Esophagus (tissue), 2 donors: ENCODE data around the gene ASB16. TPM values are rescaled to one million over a fixed set of nuclear protein-coding genes. Genes with fewer than 3 reads are reported as not detected.
A peak's percentile ranks its signal among the peaks of the same experiment; 100 is the strongest.

ENCODE experiments used
- H3K27ac ChIP-seq, 2 donors: one replicate each; pipeline ENCODE4 v1.5.1; 2013; ENCODE audit warnings: low read depth in 2 of 2, mild to moderate bottlenecking in 2 of 2, inconsistent platforms in 1 of 2, low read length in 1 of 2, moderate library complexity in 1 of 2
- H3K27me3 ChIP-seq, 2 donors: one replicate each; pipeline ENCODE4 v1.6.1; 2013; ENCODE audit warnings: low read length in 2 of 2, control low read depth in 1 of 2, mild to moderate bottlenecking in 1 of 2; ENCODE audit not compliant: insufficient read depth in 2 of 2, control insufficient read depth in 1 of 2
- H3K36me3 ChIP-seq, 2 donors: one replicate each; pipeline ENCODE4 v1.6.1; 2013; ENCODE audit warnings: low read length in 1 of 2; ENCODE audit not compliant: control insufficient read depth in 2 of 2, insufficient read depth in 2 of 2
- H3K4me1 ChIP-seq, 2 donors: one replicate each; pipeline ENCODE4 v1.6.1; 2013; ENCODE audit warnings: low read length in 1 of 2; ENCODE audit not compliant: control insufficient read depth in 2 of 2, insufficient read depth in 2 of 2
- H3K4me3 ChIP-seq, 2 donors: one replicate each; pipeline ENCODE4 v1.5.1; 2013; ENCODE audit warnings: low read length in 2 of 2, mild to moderate bottlenecking in 2 of 2, low read depth in 1 of 2, moderate library complexity in 1 of 2
- H3K9me3 ChIP-seq, 2 donors: one replicate each; pipeline ENCODE4 v1.6.1; 2013; ENCODE audit warnings: mild to moderate bottlenecking in 2 of 2, low read depth in 1 of 2, low read length in 1 of 2, moderate library complexity in 1 of 2; ENCODE audit not compliant: control insufficient read depth in 2 of 2, insufficient read depth in 1 of 2
- WGBS, 2 donors: extraction: QIAGEN DNeasy Blood & Tissue Kit; methylation state at CpG; one replicate each; pipeline ENCODE4 v1.1.7; 2013; 5-methylcytosine and 5-hydroxymethylcytosine counted together
- polyA plus RNA-seq, 2 donors: library from polyadenylated mRNA; stranded (reverse); fragments of 200-250 nt; gene quantifications; one replicate each; pipeline ENCODE4 v1.2.3, GENCODE V29; 2013
- donor health status: healthy with polysubstance abuse.
- donor health status: Bipolar disorder and iron deficiency.

ASB16 gene
- polyA plus RNA-seq, 2 donors: 0.18 to 0.19 TPM

GRCh38 chr17:44220213-44221083 is 49.9 kb downstream of the ASB16 start:
- Histone ChIP-seq H3K36me3 (peaks cover 8 to 15% of the 10 kb centered on the region in 2 donors), H3K27me3 (no peaks in the 10 kb centered on the region), H3K9me3 (no peaks in the 10 kb centered on the region), H3K27ac (peak overlapping the region; percentile 99 to 100), H3K4me1 (peaks cover 4 to 15% of the 10 kb centered on the region in 2 donors), H3K4me3 (peak overlapping the region; percentile 85 to 95)
- WGBS, 2 donors: 0% methylated on average over 68 to 108 of the region's 108 CpGs

- peak overlapping the region; percentile 99 to 100 for H3K27ac ChIP-seq
- peaks cover 4 to 15% of the 10 kb centered on the region in 2 donors for H3K4me1 ChIP-seq
- H3K36me3 ChIP-seq: peaks cover under 1 to 7% of the 10 kb centered on the region in 2 donors
- 0 to 1% methylated on average over 54 of the region's 54 CpGs for WGBS, 2 donors
- H3K27me3 ChIP-seq: no peaks in the 10 kb centered on the region
- no peaks in the 10 kb centered on the region for H3K9me3 ChIP-seq
- H3K4me3 ChIP-seq: peak overlapping the region; percentile 85 to 95
Observed at GRCh38 chr17:44221084-44221861, 50.8 kb downstream of the ASB16 start.

GRCh38 chr17:44221862-44222111 is 51.3 kb downstream of the ASB16 start:
- H3K4me1 ChIP-seq: peaks cover 4 to 12% of the 10 kb centered on the region in 2 donors
- peak overlapping the region; percentile 85 to 95 for H3K4me3 ChIP-seq
- no peaks in the 10 kb centered on the region for H3K9me3 ChIP-seq
- H3K36me3 ChIP-seq: peaks cover 0 to 2% of the 10 kb centered on the region in 2 donors
- H3K27me3 ChIP-seq: no peaks in the 10 kb centered on the region
- 0 to 1% methylated on average over 17 of the region's 17 CpGs for WGBS, 2 donors
- peak overlapping the region; percentile 99 to 100 for H3K27ac ChIP-seq

GRCh38 chr17:44222112-44222869 is 51.8 kb downstream of the ASB16 start:
- H3K4me1 ChIP-seq: peaks cover 4 to 12% of the 10 kb centered on the region in 2 donors
- no peaks in the 10 kb centered on the region for H3K36me3 ChIP-seq
- H3K4me3 ChIP-seq: peak overlapping the region; percentile 85 to 95
- H3K27ac ChIP-seq: peak overlapping the region; percentile 99 to 100
- WGBS, 2 donors: 3 to 6% methylated on average over 29 to 36 of the region's 36 CpGs
- no peaks in the 10 kb centered on the region for H3K27me3 ChIP-seq
- H3K9me3 ChIP-seq: no peaks in the 10 kb centered on the region

DNA sequence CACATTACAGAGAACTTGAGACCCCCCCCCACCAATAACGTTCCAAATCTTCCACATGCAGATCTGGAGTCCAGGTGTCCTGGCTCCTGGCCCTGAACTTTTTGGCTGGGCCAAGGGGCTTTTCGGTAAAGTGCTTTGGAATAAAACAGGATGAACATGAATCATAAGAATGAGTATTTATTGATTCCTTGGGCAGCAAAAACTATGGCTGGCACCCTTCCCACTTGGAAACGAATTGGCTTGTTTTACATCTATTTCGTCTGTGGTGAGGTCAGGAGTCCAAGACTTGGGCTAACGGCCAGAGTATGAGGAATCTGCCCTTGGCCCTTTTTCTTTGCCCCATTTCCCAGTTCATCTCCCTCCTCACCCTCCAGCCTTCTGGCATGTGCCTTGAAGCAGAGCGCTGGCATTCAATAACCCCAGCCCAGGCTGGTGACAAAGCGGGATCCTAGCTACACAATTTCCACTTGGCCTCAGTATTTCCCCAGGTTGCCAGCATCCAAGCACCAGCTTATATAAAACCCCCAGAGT is 53.1 kb downstream of the ASB16 start:
- no peaks in the 10 kb centered on the region for H3K27me3 ChIP-seq
- H3K27ac ChIP-seq: peak overlapping the region; percentile 29 to 45
- WGBS, 2 donors: 21 to 26% methylated on average over 7 of the region's 7 CpGs
- no peaks in the 10 kb centered on the region for H3K9me3 ChIP-seq
- H3K36me3 ChIP-seq: no peaks in the 10 kb centered on the region
- peaks cover 4% of the 10 kb centered on the region in 2 donors for H3K4me1 ChIP-seq
- H3K4me3 ChIP-seq: no peak overlapping the region

Other genes with a start within 250 kb of the ASB16 start
- not detected for gene PPY, start 228.2 kb upstream of the ASB16 start, polyA plus RNA-seq
- gene PYY, start 216.8 kb upstream of the ASB16 start, polyA plus RNA-seq: not detected
- gene NAGS, start 166.1 kb upstream of the ASB16 start, polyA plus RNA-seq: 1 to 10 TPM in 1 of 2 donors, under 1 TPM in 1; 0.67 to 1.9 TPM
- gene TMEM101, start 155.7 kb upstream of the ASB16 start, polyA plus RNA-seq: 10 to 100 TPM; 12.9 to 26.5 TPM
- 10 to 100 TPM; 25.4 to 46.9 TPM for gene LSM12, start 104.0 kb upstream of the ASB16 start, polyA plus RNA-seq
- 10 to 100 TPM; 36.3 to 43.5 TPM for gene G6PC3, start 100.0 kb upstream of the ASB16 start, polyA plus RNA-seq
- gene HDAC5, start 47.1 kb upstream of the ASB16 start, polyA plus RNA-seq: 10 to 100 TPM; 45.7 to 54.7 TPM
- 1 to 10 TPM; 1.7 to 2.5 TPM for gene HROB, start 28.8 kb upstream of the ASB16 start, polyA plus RNA-seq
- 10 to 100 TPM; 25.2 to 37.5 TPM for gene TMUB2, start 16.3 kb downstream of the ASB16 start, polyA plus RNA-seq
- gene ATXN7L3, start 29.2 kb downstream of the ASB16 start, polyA plus RNA-seq: 10 to 100 TPM; 32.9 to 44.3 TPM
- 10 to 100 TPM; 30.3 to 35.2 TPM for gene UBTF, start 49.0 kb downstream of the ASB16 start, polyA plus RNA-seq
- not detected for gene SLC4A1, start 97.4 kb downstream of the ASB16 start, polyA plus RNA-seq
- under 1 TPM; 0.77 to 0.88 TPM for gene RUNDC3A, start 137.9 kb downstream of the ASB16 start, polyA plus RNA-seq
- 100 to 1,000 TPM; 132 to 138 TPM for gene SLC25A39, start 154.1 kb downstream of the ASB16 start, polyA plus RNA-seq
- gene GRN, start 174.6 kb downstream of the ASB16 start, polyA plus RNA-seq: 100 to 1,000 TPM; 211 to 370 TPM
- gene FAM171A2, start 193.1 kb downstream of the ASB16 start, polyA plus RNA-seq: 1 to 10 TPM; 1.2 to 2.2 TPM
- gene ITGA2B, start 218.9 kb downstream of the ASB16 start, polyA plus RNA-seq: under 1 TPM; 0.27 to 0.84 TPM